Astrocyte of the cerebellum (primary cell): ENCODE data around the gene RDH14.

Experiments used
- DNase-seq: peaks from one replicate; pipeline ENCODE4 v3.0.0-alpha.2; 2011; ENCODE audit warnings: low read depth
- H3K4me3 ChIP-seq: 2 replicates; pipeline ENCODE4 v1.5.1; 2011; ENCODE audit warnings: mild to moderate bottlenecking, low read depth, low read length, moderate library complexity
- in situ Hi-C: cut with HindIII; loops from 2 replicates; pipeline ENCODE4 v1.10.0; 2017; ENCODE audit warnings: low sequenced_read_pairs
- TF ChIP-seq, protein P1 (sequence below): IDR thresholded peaks from 2 replicates; pipeline ENCODE4 v1.5.1; 2012; ENCODE audit warnings: low read length, low read depth, moderate library complexity, mild to moderate bottlenecking; ENCODE audit errors: missing control alignments

RDH14 gene

DNA sequence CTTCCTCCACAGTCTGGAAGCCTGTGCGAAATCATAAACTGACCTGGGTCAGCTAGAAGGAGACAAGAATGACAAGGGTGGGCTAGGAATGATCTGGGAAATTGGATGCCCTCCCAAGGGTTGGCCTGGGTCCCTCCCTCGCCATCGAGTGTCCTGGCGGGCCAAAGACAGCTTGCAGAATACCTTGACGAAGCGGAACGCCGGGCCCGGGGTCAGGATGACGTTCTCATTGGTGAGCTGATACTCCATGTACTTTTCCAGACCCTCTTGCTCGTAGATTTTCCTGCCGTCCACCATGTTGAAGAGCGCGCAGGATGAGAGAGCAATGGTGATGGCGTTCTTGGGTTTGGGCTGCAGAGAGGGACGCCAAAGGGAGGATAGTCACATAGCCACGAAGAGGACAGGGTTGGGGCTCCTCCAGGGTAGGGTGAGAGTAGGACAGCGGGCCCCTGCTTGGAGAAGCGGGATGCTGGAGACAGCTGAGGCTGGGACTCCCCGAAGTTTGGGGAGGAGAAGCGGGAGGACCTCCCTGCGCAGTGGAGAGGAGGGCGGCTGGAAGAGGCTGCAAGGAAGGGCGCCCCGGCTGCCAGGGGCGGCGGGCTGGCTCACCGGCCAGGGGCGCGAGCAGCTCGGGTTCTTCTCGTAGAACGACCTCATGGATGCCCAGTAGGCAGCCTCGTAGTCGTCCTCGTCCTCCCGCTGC, 23.6 kb upstream of the RDH14 start:
- in situ Hi-C loops = no loop called here
- no peak for DNase-seq
- TF ChIP-seq, protein P1, sequence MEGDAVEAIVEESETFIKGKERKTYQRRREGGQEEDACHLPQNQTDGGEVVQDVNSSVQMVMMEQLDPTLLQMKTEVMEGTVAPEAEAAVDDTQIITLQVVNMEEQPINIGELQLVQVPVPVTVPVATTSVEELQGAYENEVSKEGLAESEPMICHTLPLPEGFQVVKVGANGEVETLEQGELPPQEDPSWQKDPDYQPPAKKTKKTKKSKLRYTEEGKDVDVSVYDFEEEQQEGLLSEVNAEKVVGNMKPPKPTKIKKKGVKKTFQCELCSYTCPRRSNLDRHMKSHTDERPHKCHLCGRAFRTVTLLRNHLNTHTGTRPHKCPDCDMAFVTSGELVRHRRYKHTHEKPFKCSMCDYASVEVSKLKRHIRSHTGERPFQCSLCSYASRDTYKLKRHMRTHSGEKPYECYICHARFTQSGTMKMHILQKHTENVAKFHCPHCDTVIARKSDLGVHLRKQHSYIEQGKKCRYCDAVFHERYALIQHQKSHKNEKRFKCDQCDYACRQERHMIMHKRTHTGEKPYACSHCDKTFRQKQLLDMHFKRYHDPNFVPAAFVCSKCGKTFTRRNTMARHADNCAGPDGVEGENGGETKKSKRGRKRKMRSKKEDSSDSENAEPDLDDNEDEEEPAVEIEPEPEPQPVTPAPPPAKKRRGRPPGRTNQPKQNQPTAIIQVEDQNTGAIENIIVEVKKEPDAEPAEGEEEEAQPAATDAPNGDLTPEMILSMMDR = no peak
- no peak overlapping the region for H3K4me3 ChIP-seq

DNA sequence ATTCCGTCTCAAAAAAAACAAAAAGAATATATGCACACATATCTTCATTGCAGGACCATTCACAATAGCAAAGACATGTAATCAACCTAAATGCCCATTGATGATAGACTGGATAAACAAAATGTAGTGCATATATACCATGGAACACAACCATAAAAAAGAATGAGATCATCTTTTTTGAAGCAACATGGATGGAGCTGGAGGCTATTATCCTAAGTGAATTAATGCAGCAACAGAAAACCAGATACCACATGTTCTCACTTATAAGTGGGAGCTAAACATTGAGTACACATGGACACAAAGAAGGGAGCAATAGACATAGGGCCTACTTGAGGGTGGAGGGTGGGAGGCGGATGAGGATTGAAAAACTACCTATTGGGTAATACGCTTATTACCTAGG, 20.2 kb upstream of the RDH14 start:
- in situ Hi-C loops = no loop called here
- no peak overlapping the region for H3K4me3 ChIP-seq
- DNase-seq = no peak
- TF ChIP-seq, protein P1 = no peak

DNA sequence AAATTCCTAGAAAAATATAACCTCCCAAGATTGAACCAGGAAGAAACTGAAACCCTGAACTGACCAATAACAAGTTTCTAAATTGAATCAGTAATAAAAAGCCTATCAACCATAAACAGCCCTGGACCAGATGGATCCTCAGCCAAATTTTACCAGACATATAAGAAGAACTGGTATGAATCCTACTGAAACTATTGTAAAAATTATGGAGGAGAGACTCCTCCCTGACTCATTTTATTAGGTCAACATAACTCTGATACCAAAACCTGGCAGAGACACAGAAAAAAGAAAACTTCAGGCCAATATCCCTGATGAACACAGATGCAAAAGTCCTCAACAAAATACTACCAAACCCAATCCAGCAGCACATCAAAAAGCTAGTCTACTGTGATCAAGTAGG, 17.6 kb upstream of the RDH14 start:
- no peak for DNase-seq
- TF ChIP-seq, protein P1 = no peak
- in situ Hi-C loops = no loop called here

DNA sequence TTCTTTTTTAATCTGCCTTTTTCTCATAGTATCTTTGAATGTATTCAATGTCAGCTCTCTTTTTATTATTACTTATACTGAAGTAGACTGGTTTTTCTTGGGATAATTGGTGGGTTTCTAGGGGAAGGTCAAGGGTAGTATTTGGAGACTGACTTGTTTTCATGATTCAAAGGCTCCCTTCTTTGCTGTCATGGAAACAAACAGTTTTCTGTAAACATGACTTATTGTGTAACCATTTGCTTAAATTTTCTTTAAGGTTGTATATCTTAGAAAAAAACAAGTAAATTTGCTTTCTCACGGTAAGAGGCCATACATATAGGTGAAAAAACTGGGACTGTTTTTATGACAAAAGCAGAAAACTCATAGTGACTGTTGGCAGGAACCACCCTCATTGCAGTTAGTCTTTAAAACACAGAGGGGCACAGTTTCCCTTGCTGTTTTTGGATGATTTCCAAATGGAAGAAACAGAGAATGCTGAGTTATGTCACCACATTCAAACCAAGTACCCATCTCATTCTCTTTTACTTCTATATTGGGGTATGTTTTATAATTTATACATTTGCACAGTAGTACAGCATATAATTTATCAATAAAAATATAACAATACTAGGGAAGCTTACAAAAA, 5.8 kb upstream of the RDH14 start:
- in situ Hi-C loops = no loop called here
- TF ChIP-seq, protein P1 = no peak
- DNase-seq = no peak
- no peak overlapping the region for H3K4me3 ChIP-seq

More for the DNA sequence above, 17.6 kb upstream of the RDH14 start:
- H3K4me3 ChIP-seq = no peak overlapping the region

DNA sequence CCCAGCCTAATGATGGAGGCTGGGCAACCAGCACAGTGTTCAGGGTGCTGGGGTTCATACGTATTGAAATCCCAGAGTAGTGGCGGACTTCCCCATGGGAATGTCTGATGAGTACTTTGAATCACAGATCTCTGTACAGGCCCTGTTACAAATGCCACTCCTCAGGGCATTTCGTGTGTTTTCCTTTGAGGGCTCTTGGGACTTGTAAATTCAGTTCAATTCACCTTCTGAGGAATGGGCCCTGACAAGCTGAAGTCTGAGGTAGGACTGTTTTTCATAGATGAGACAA, 288 bp upstream of the RDH14 start:
- DNase-seq = no peak
- H3K4me3 ChIP-seq = peak overlapping the region; percentile 65
- in situ Hi-C loops = loop anchor here (5.0 kb wide), 1 partner anchor 47 kb away; no protein-coding TSS in a partner anchor
- TF ChIP-seq, protein P1 = no peak

DNA sequence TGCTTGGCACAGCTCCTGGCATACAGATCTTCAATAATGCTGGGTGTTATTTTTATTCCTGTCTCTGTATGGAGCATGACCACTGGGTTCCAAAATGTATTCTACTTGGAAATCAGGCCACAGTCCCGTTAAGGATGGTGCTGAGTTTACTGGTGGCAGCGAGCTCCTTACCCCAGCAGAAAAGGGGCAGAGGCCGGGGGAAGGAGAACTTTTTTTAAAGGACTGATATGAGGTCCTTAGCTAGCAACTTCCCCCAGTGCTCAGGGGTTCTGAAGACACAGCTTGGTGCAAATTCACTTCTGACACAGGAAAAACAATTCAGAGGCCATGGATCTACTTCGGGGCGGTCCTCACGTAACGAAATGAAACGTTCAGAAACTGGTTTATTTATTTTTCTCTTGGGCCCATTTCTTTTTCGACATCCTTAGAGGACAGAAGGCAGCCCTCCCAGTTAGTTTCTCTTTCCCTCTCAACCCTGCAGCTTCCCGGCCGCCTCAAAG, 872 bp downstream of the RDH14 start:
- TF ChIP-seq, protein P1 = no peak
- DNase-seq = peak; percentile 9
- in situ Hi-C loops = loop anchor here (5.0 kb wide), 1 partner anchor 48 kb away; no protein-coding TSS in a partner anchor
- H3K4me3 ChIP-seq = peak overlapping the region; percentile 65
